AG04450 (cell line): ENCODE measurements around the gene SLC7A10. TPM values are rescaled to one million over a fixed set of nuclear protein-coding genes. Genes with fewer than 3 reads are reported as not detected.

Experiments used
- CTCF ChIA-PET: fragments of 300-600, 350-600 bp; formaldehyde crosslinking; extraction: SDS; loops from one replicate; lab custom pipeline; 2022; ENCODE audit warnings: antibody characterized with exemption, inconsistent platforms; lab: Charles Lee
- POLR2A ChIA-PET: fragments of 350-600 bp; formaldehyde crosslinking; extraction: SDS; loops from one replicate; lab custom pipeline; 2021; ENCODE audit warnings: antibody characterized with exemption, inconsistent platforms; lab: Yijun Ruan, JAX
- DNase-seq: peaks from one replicate; pipeline ENCODE4 v3.0.0-alpha.2; 2011; ENCODE audit warnings: low read depth, low spot score
- H3K27ac ChIP-seq: one replicate; pipeline ENCODE4 v1.5.1; 2012; ENCODE audit warnings: low read depth, low read length, control low read depth
- H3K27me3 ChIP-seq: one replicate; pipeline ENCODE4 v1.6.0; 2012; ENCODE audit warnings: low read length; ENCODE audit not compliant: control insufficient read depth, insufficient read depth
- H3K4me3 ChIP-seq: 2 replicates; pipeline ENCODE4 v1.5.1; 2011; ENCODE audit warnings: mild to moderate bottlenecking, low read depth, low read length, control low read depth
- H3K9me3 ChIP-seq: 2 replicates; pipeline ENCODE4 v1.5.1; 2012; ENCODE audit warnings: low read length; ENCODE audit not compliant: control insufficient read depth, insufficient read depth
- CTCF ChIP-seq: IDR thresholded peaks from 2 replicates; pipeline ENCODE4 v1.5.1; 2011; ENCODE audit warnings: low read depth, low read length, control low read depth, inconsistent platforms
- polyA plus RNA-seq: library from polyadenylated mRNA; depleted of rRNA; stranded (reverse); fragments of >200 nt; gene quantifications from 2 replicates; pipeline ENCODE4 v1.2.3, GENCODE V29; 2011

SLC7A10 gene
- polyA plus RNA-seq, 1 experiment: not detected

DNA sequence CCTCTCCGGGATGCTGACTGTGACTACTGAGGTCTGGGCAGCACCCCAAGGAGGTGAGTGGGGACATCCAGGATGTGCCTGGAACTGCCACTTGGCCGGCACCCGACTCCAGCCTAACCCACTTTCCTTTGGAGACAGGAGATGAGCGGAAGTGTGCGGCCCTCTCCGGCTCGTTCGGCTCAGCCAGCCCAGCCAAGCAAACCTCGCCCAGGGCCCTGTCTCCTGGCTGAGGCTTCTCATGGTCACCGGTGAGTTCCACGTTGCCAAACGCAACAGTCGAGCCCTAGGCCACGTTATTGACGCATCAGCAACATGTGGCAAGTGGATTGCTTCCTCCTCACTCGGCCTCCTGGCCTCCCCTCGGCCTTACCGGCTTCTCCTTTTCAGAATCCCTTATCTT lies 5.5 kb downstream of the SLC7A10 start:
- ChIA-PET POLR2A (no interaction called here), CTCF (interaction anchor here (1.6 kb wide), 1 partner anchor 11 kb away, joined by 6 read pairs; no protein-coding TSS in a partner anchor)
- no peak for TF ChIP-seq CTCF
- no peak for DNase-seq
- Histone ChIP-seq H3K9me3 (no peaks in the 10 kb centered on the region; the same call in 1 of the 2 replicates), H3K4me3 (no peak overlapping the region), H3K27me3 (peaks cover 34% of the 10 kb centered on the region), H3K27ac (no peak overlapping the region)

DNA sequence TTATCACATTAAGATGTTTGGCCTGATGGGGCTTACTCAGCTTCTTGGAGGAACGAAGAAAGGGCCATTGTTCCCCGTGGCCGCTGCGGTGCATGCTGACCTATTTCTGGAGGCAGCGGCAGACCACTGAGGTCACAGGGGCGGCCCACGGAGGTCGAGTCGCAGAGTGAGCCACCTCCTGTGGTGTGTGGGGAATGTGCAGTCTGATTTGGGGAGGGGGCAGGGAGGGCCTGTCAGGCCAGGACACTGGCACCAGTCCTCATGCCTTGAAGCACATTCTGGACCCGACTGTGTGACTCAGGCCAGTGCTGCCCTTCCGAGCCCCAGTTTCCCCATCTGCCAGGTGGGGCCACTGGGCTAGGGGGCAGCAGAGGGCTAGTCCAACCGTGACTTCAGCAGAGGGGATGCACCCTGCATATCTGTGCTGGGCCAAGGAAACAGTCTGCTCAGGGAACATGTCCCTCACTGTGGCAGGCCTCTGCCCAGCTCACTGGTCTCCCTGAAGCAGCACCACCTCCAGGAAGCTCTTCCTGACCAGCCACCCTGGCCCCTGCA lies 6.3 kb downstream of the SLC7A10 start:
- no peak for DNase-seq
- POLR2A ChIA-PET: no interaction called here
- Histone ChIP-seq H3K9me3 (no peaks in the 10 kb centered on the region; the same call in 1 of the 2 replicates), H3K27me3 (peaks cover 27% of the 10 kb centered on the region), H3K4me3 (no peak overlapping the region), H3K27ac (no peak overlapping the region)
- CTCF ChIA-PET: interaction anchor here (1.6 kb wide), 1 partner anchor 10 kb away, joined by 6 read pairs; no protein-coding TSS in a partner anchor
- peak; percentile 38 for TF ChIP-seq CTCF

DNA sequence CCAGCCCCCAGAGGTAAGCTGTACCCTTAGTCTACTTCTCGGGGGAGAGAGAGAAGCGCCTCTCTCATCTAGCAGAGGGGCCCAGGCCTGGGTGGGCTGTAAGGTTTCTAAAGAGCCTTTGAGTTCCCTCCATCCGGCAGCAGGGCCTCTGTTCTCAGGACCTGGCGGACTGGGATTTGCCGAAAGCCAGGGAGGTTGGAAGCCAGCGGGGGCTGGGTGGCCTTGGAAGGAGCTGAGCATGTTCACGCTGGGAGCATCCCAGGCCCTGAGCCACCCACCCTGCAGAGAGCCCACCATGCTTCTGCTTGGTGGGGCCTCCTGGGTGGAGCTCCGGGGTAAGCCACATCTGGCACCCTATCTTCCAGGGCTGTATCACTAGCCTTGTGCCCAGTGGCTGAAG lies 7.8 kb downstream of the SLC7A10 start:
- POLR2A ChIA-PET: no interaction called here
- no peak for DNase-seq
- Histone ChIP-seq H3K27ac (no peak overlapping the region), H3K4me3 (no peak overlapping the region), H3K27me3 (peaks cover 17% of the 10 kb centered on the region), H3K9me3 (no peaks in the 10 kb centered on the region; the same call in 1 of the 2 replicates)
- CTCF ChIA-PET: no interaction called here
- TF ChIP-seq CTCF: no peak

GRCh38 chr19:33216198-33216830 lies 9.3 kb downstream of the SLC7A10 start:
- POLR2A ChIA-PET: no interaction called here
- CTCF ChIA-PET: no interaction called here
- DNase-seq: no peak
- no peak for TF ChIP-seq CTCF
- Histone ChIP-seq H3K4me3 (no peak overlapping the region), H3K27me3 (peaks cover 15% of the 10 kb centered on the region), H3K27ac (no peak overlapping the region), H3K9me3 (no peaks in the 10 kb centered on the region; the same call in 1 of the 2 replicates)
